Head of caudate nucleus (tissue), 42 donors: ENCODE results near the gene PSEN1.
A peak's percentile ranks its signal among the peaks of the same experiment; 100 is the strongest.

Source experiments
- DNase-seq, 42 donors: peaks; one replicate each; pipeline versions ENCODE4 v3.0.0 to v3.0.0-alpha.2; 2020 to 2021; ENCODE audit warnings: mixed read lengths in 7 of 42
- intact Hi-C: fragments of 100-400 bp; cut with DNase I; formaldehyde crosslinking; loops from one replicate; pipeline ENCODE4 v1.15.0; 2022

PSEN1 gene

DNA sequence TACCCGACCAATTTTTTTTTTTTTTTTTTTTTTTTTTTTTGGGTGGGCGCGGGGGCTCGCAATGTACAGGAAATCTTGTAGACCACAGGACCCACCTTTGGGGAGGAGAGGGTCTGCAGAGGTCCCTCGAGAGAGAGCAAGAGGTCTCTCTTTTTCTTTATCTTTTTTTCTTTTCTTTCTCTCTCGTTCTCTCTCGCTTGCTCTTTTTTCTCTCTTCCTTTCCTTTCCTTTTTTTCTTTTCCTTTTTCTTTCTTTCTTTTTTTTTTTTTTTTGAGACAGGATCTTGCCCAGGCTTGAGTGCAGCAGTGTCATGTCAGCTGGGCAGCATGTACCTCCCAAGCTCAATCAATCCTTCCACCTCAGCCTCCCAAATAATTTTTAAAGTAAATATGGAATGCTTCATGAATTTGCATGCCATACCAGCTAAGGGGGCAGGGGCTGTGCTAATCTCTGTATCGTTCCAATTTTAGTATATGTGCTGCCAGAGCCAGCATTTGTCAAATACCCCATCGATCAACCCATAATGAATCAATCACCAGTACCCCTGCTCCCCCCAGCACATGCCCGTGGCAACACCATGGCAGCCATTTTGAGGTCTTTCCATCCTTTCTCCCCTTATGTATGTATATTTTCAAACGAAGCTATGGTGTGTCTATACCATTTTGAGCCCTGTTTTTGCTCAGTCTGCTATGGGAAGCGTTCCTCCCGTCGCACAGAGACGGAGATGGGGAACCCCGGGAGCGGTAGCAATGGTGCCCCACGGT lies 110.3 kb downstream of the PSEN1 start:
- intact Hi-C loops: no loop called here
- DNase-seq: no peak

DNA sequence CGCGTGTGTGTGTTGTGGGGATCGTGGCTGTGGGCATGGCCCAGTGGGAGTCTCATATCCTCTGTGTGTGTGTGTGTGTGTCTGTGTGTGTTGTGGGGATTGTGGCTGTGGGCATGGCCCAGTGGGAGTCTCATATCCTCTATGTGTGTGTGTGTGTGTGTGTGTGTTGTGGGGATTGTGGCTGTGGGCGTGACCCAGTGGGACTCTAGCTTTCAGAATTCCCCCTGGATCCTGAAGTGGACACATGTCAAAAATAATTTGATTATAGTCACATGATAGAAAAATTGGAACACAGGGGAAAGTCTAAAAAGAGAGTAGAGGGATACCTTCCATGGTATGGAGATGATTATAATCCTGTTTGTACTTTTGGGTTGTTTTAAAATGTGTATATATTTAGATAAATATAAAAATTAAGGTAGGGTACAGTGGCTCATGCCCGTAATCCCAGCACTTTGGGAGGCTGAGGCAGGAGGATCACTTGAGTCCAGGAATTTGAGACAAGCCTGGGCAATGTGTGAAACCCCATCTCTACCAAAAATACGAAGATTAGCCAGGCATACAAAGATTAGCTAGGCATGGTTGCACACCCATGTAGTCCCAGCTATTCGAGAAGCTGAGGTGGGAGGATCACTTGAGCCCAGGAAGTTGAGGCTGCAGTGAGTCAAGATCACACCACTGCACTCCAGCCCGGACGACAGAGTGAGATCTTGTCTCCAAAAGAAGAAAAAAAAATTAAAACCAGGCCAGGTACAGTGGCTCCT lies 112.0 kb downstream of the PSEN1 start:
- no peak for DNase-seq
- intact Hi-C loops: no loop called here

DNA sequence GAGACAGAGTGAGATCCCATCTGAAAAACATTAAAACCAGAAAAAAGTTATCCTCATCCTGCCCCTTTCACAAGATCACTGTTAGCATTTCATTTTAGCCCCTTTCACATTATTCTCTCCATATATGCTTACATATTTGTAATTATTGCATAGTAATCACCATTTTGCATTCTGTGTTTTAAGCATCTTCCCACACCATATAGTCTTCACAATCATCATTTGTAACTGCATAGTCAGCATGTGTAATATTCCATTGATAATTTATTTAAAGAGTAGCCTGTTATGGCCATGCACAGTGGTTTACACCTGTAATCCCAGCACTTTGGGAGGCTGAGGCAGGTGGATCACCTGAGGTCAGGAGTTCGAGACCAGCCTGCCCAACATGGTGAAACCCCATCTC lies 112.8 kb downstream of the PSEN1 start:
- DNase-seq: no peak
- intact Hi-C loops: no loop called here

DNA sequence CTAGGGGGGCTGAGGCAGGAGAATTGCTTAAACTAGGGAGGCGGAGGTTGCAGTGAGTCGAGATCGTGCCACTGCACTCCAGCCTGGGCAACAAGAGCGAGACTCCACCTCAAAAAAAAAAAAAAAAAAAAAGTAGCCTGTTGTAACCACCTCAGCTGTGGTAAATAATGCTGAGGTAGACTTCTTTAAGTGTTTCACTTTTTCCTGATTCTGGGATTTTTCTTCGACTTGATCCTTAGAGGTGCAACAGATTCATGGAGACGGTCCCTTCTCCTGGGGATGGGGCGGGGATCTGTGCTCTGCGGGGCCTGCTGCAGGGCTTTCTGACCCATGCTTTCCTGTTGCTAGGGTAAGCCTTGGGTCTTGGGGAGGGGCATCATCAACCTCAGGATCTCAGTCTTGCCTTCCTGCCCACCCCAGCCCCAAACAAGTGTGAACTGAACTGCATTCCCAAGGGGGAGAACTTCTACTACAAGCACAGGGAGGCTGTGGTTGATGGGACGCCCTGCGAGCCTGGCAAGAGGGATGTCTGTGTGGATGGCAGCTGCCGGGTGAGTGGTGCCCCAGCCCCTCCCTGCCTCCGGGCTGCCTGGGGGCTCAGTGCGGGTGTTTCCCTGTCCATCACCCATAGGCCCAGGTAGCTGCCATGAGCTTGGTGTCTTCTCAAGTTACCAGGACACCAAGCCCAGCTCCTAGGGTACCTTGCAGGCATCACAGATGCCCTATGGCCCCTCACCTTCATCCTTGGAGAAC lies 113.4 kb downstream of the PSEN1 start:
- intact Hi-C loops: no loop called here
- DNase-seq: no peak

DNA sequence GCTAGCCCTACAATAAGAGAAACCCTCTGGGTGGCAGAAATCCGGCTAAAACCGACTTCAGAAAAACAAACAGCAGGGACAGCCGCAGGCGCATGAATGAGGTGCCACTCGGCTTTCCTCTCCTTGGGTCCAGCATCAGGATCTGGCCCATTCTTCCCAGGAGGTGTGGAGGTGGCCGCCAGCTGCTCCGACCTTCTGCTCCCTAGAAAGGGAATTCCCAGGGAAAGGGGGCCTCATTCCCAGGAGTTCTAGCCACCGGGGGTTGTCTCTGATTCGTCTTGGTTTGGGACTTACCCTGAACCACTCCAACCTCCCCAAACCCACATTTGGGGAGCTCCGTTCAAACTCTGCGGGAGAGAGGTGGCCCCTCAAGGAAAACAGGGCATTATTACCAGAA lies 114.0 kb downstream of the PSEN1 start:
- intact Hi-C loops: no loop called here
- no peak for DNase-seq

DNA sequence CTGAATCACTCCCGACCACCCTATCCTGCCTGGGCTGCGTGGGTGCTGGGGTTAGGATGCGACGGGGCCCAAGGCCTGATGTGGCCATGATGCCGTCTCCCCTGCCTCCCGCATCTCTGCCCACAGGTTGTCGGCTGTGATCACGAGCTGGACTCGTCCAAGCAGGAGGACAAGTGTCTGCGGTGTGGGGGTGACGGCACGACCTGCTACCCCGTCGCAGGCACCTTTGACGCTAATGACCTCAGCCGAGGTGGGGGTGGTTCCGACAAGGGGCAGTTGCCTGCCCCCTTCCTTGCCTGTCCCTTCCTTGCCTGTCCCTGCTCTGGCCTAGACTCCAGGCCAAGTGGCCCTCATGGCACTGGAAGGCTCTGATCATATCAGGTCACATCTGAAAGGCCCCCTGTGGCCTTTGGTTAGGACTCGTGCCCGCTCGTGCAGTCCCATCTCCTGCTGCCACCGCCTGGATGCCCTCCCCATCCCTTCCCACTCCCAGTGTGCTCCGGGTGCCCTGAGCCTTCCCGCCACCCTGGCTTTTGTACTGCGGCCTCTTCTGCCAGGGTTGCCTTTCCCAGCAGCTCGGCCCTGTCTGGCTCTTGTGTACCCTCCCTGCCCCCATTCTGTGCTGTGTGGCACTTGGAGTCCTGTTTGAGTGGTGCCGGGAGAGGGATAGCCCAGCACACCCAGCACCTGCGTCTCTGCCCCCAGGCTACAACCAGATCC lies 114.6 kb downstream of the PSEN1 start:
- no peak for DNase-seq
- intact Hi-C loops: no loop called here

DNA sequence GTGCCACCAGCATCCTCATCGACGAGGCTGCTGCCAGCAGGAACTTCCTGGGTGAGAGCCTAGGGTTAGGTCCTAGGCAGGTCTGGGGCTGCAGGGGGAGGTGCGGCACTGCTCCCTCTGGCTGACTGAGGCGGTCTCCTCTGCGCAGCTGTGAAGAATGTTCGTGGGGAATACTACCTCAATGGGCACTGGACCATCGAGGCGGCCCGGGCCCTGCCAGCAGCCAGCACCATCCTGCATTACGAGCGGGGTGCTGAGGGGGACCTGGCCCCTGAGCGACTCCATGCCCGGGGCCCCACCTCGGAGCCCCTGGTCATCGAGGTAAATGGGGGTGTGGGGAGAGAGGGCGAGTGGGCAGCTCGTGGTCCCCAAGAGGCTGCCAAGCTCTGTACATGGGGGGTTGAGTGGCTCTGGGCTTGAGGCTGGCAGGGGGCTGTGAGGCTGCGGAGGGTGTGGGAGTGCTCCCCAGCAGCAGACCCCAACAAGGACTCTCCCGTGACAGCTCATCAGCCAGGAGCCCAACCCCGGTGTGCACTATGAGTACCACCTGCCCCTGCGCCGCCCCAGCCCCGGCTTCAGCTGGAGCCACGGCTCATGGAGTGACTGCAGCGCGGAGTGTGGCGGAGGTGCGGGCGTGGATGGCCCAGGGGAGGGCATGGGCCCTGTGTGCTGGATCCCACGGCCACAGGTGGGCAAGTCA lies 115.4 kb downstream of the PSEN1 start:
- intact Hi-C loops: no loop called here
- no peak for DNase-seq

DNA sequence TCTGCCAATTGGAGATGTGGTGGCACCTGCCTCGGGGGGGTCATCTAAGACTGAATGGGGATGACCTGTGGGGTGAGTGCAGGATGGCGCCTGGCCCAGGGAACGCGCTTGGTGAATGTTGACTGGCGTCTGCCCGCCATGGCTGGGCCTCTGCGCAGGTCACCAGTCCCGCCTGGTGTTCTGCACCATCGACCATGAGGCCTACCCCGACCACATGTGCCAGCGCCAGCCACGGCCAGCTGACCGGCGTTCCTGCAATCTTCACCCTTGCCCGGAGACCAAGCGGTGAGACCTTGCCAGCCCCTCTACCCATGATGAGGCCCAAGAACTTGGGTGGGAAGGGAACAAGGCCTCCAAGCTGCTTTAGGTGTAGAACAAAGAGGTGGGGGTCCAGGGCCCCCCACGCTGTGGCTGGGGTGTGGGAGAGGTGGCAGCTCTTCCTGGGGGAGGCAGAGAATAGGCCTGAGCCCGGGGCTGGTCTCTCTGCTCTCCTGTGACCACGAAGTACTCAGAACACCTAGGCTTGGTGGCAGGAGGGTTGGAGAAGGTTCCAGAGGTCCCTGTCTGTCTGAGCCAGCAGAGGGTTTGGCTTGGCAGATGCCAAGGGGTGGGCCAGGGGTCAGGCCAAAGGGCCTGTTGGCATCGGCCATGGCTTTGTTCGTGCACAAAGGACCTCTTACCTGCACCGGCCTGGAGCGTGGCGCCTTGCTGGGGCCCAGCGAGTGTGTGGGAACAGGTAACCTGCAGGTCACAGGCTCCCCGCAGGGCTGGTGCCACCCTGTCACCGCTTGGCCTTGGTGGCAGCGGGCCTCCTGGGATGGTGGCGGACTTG lies 116.4 kb downstream of the PSEN1 start:
- no peak for DNase-seq
- intact Hi-C loops: no loop called here

DNA sequence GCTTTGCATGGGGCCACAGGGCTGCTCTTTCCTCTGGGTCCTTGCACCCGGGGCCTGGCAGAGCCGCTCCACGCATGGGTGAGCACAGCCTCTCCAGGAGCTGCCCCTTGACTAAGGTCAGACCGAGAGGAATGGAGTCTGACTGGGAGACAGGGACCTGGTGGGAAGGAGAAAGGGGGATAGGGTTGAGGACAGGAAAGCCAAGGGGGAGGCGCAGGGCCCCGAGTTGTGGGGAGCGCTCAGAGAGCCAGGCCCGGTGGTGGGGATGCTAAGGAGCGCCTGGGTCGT lies 117.0 kb downstream of the PSEN1 start:
- intact Hi-C loops: no loop called here
- no peak for DNase-seq

DNA sequence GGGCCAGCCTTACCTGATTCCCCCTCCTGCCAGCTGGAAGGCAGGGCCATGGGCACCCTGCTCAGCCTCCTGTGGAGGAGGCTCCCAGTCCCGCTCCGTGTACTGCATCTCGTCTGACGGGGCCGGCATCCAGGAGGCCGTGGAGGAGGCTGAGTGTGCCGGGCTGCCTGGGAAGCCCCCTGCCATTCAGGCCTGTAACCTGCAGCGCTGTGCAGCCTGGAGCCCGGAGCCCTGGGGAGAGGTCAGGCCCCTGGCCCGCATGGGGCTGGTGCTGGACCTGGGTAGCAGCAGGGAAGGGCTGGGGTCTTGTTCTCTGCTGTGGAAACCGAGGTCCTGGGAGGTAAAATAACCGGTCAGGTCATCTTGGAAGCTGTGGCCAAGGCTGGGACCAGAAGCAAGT lies 117.4 kb downstream of the PSEN1 start:
- no peak for DNase-seq
- intact Hi-C loops: no loop called here

DNA sequence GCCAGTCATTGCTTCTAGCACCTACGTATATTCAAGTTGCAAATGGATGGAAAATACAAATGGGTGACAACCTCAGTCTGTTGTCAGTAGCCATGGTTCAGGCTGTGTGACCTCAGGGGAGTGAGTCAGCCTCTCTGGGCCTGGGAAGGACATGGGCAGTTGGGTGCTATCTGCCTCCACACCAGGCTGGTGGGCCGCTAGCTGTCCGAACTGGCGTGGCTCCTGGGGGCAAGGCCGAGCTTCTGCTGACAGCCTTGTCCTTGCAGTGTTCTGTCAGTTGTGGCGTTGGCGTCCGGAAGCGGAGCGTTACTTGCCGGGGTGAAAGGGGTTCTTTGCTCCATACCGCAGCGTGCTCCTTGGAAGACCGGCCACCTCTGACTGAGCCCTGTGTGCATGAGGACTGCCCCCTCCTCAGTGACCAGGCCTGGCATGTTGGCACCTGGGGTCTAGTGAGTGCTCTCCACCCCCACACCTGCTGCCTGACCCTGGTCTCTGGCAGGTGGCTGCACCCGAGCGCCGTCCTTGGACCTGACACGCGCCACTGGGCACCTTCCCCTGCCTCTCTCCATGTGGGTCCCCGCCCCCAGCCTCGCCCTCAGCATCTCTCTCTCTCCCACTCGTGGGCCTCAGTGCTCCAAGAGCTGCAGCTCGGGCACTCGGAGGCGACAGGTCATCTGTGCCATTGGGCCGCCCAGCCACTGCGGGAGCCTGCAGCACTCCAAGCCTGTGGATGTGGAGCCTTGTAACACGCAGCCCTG lies 118.1 kb downstream of the PSEN1 start:
- intact Hi-C loops: no loop called here
- DNase-seq: no peak

DNA sequence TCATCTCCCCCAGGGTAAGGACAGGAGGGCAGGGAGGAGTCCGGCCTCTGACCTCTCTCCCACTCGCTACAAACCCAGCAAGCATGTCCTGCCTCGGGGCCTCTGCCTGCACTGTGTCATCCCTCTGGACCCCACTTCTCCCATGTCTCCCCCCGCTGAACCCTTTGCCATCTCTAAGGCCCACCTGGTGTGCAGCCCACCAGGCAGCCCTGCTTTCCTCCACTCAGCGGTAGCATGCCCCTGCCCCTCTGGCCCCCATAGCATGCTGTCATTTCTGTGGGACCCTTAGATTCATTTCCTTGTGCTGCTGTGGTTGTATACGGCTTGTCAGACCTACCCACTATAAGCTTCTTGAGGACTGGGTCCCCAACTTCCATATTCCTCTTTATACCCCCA lies 118.7 kb downstream of the PSEN1 start:
- intact Hi-C loops: no loop called here

DNA sequence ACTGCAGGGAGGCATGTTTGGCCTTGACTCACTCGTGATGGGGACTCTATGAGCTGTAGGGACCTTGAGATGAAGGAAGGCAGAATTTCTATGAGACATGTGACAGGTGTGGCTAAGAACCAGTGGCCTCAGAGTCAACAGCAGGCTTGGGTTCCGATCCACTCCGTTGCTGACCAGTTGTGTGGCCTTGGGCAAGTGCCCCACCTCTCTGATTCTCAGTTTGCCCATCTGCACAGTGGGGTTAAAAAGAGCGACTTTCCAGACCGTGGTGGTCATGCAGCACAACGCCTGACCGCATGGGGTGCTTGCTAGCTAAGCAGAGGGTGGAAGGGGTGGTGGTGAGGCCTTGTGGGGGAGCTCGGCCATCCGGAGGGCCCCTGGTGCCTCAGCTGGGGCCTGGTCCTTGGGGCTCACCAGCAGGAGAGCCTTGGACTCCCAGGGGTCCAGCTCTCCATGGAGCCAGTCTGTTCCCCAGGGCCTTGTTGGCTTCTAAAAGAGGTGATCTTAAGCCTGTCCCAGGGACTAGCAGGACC lies 119.5 kb downstream of the PSEN1 start:
- DNase-seq: no peak

More for the DNA sequence above, 118.7 kb downstream of the PSEN1 start:
- no peak for DNase-seq

DNA sequence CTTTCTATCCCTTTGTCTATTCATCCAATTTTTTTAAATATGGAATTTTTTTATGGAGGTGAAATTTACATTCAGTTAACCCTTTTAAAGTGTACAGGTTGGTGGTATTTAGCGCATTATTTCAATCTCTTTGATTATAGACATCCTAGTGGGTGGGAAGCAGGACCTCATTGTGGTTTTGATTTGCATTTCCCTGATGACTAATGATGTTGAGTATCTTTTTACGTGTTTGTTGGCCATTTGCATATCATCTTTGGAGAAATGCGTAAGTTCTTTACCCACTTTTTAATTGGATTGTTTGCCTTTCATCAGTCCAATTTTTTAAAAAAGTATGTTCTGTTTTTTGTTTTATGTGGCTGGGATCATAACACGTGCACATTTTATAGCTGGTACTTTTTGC lies 121.8 kb downstream of the PSEN1 start:
- DNase-seq: no peak
- intact Hi-C loops: no loop called here

More for the DNA sequence above, 119.5 kb downstream of the PSEN1 start:
- intact Hi-C loops: no loop called here

DNA sequence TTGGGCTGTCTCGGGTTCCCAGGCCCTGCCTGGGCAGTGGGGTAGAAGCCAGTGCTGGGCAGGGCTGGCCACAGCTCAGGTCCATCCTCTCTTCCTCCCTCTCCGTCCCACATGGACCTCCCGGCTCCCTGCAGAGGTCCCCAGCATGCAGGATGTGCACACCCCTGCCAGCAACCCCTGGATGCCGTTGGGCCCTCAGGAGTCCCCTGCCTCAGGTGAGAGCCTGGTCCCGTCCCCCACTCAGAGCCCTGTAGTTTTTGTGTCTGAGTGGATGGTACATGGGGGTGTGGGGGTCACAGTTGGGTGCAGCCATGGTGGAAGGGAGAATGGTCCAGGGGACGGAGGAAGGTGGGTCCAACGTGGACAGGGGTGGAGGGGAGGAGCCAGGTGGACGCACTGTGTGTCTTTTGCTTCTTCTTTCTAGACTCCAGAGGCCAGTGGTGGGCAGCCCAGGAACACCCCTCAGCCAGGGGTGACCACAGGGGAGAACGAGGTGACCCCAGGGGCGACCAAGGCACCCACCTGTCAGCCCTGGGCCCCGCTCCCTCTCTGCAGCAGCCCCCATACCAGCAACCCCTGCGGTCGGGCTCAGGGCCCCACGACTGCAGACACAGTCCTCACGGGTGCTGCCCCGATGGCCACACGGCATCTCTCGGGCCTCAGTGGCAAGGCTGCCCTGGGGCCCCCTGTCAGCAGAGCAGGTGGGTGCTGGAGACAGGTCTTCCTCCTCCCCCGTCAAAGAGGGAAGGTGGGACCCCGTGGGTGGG lies 122.7 kb downstream of the PSEN1 start:
- DNase-seq: peak in 2 of 42 donors; percentile 5 to 17
- intact Hi-C loops: no loop called here

DNA sequence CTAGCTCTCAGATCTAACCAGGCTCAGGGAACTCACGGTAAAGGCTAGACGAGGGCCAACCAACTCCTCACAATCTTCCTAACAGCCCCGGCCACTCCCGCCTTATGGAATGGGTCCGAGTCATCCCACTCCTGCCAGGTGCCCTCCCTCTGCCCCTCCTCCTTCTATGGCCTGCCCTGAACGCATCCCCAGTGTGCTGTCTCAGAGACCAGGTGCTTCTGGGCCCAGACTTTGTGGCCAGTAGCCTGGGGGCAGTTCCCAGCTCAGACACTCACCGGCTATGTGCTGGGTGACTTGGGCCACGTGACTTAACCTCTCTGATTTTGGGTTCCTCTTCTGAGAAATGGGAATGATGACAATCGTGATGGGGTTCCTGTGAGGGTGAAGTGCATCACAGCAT lies 123.5 kb downstream of the PSEN1 start:
- peak in 2 of 42 donors; percentile 6 for DNase-seq
- intact Hi-C loops: no loop called here
